Nephron (organoid): ENCODE data around the gene CERCAM.

Experiments used
- H3K27ac Mint-ChIP-seq, 3 experiments: 2 replicates each; pipeline ENCODE4 v1.8.0; 2020; ENCODE audit warnings: mixed read lengths in 3 of 3, mild to moderate bottlenecking in 2 of 3, moderate library complexity in 1 of 3
- H3K27me3 Mint-ChIP-seq: 2 replicates; pipeline ENCODE4 v1.8.0; 2021; ENCODE audit warnings: low read depth, mild to moderate bottlenecking, moderate library complexity, mixed read lengths
- H3K36me3 Mint-ChIP-seq: 2 replicates; pipeline ENCODE4 v1.8.0; 2020; ENCODE audit warnings: low read depth, mixed read lengths
- H3K4me1 Mint-ChIP-seq: 2 replicates; pipeline ENCODE4 v1.8.0; 2020; ENCODE audit warnings: mixed read lengths
- H3K4me3 Mint-ChIP-seq, 3 experiments: 2 replicates each; pipeline ENCODE4 v1.8.0; 2020; ENCODE audit warnings: mild to moderate bottlenecking in 3 of 3, mixed read lengths in 3 of 3, moderate library complexity in 2 of 3
- H3K9me3 Mint-ChIP-seq: 2 replicates; pipeline ENCODE4 v1.8.0; 2020; ENCODE audit warnings: mixed read lengths
- CTCF ChIP-seq, 3 experiments: fragments of 200-600 bp; sonication (generic); IDR thresholded peaks; one replicate each; pipeline ENCODE4 v1.5.0; 2021; ENCODE audit warnings: antibody characterized with exemption in 3 of 3; ENCODE audit not compliant: unreplicated experiment in 3 of 3

Gene CERCAM

DNA sequence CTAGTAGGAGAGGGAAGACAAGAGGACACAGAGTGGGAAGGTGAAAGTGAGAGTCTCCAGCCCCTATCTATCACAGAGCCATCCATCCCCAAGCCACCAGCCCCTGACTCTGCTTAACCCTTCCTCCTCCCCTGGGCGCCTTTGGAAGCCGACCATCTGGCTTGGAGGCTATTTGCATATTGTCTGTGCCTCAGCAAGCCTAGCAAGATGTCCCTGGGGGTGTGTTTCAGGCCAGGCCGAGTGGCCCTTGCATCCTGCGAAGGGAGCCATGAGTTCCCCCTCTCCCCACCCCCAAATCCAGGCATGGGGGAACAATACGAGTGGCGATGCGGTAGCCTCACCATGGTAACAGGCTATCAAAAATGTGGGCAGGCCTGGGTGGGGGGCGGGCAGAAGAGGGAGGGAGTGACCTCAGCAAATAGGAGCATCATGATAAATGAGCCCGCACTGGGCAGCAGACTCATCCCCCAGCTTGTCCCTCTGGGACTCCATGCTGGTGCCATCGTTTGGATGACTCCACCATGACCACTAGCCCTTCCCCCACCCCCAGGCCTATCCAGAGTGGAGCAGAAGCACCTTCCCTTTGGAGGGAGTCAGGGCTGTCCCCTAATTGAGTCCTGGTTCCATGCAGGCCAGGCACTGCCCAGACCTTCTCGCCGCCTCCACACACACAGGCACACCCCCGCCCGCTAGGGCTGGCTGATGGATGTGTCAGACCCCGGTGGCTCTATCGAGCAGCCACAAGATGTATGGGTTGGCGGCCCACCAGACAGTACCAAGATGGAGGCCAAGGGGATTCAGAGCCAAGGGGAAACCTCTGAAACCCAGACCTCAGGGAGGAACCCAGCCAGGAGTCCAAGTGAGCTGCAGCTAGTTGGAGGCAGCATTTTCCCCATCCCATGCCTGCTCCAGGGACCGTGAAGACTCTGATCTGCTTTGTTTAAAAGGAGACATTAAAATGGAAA lies 34.9 kb upstream of the CERCAM start:
- no peak for TF ChIP-seq CTCF (IDR thresholded peaks at IDR 0.05; ENCODE audit: unreplicated experiment in 3 of 3)
- H3K4me1 Mint-ChIP-seq, result peaks cover 21% of the 10 kb centered on the region
- H3K4me3 Mint-ChIP-seq, result no peak overlapping the region
- H3K36me3 Mint-ChIP-seq, result peaks cover 22% of the 10 kb centered on the region
- no peaks in the 10 kb centered on the region for H3K9me3 Mint-ChIP-seq
- H3K27ac Mint-ChIP-seq, result peak overlapping the region in 1 of 3 experiments; percentile 19
- peaks cover 24% of the 10 kb centered on the region for H3K27me3 Mint-ChIP-seq

DNA sequence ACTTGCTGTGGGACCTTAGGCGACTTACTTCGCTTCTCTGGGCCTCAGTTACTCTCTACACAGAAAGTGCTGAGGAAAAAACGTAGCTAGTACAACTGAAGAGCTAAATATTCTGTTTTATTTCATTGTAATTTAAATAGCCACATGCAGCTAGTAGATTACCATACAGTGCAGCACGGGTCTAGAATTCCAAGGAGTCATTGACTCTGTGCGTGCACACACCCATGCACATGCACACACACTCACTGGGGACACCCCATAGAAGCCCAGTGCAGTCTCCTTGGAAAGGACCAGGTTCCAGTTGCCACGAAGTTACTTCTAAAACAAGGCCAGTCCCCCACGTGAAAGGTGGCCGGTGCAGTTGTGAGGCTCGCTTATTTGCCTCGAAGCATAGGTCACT lies 32.5 kb upstream of the CERCAM start:
- peaks cover 9% of the 10 kb centered on the region for H3K4me1 Mint-ChIP-seq
- TF ChIP-seq CTCF (IDR thresholded peaks at IDR 0.05; ENCODE audit: unreplicated experiment in 3 of 3), result no peak
- H3K9me3 Mint-ChIP-seq, result no peaks in the 10 kb centered on the region
- H3K36me3 Mint-ChIP-seq, result peaks cover 28% of the 10 kb centered on the region
- H3K27ac Mint-ChIP-seq, result no peak overlapping the region
- H3K4me3 Mint-ChIP-seq, result no peak overlapping the region
- peaks cover 45% of the 10 kb centered on the region for H3K27me3 Mint-ChIP-seq

DNA sequence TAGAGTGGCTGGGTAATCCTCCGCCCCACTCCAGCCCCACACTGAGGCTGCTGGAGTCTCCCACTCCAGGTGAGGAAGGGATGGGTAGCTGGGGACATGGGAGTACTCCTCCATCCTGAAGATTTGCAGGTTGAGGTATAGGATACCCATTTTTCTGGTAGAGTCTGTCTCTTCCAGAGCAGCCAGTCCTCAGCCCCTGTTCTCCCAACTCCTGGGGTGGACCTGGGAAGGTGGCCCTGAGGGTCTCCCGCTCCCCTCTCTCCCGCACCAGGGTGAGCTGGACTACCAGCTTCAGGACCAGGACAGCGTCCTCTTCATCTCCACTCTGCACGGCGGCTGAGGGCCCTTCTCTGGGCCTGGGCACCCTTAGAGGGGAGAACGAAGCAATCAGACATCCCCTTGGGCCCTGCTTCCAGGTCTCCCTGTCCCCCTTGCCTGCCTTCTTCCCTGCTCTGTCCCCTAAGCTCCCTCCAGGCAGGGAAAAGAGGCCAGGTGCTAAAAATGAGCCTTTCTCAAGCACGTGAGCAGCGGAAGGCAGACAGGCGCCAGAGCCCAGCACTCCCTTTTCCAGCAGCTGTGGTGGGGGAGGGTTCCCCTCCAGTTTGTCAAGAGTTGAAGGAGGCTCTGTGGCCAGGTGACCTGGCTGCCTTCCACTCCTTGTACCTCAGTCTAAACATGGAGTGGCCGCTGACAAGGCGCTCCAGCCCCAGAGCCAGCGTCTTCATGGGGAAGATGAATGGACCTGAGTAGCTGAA lies 31.1 kb upstream of the CERCAM start:
- no peak overlapping the region for H3K4me3 Mint-ChIP-seq
- peaks cover 28% of the 10 kb centered on the region for H3K36me3 Mint-ChIP-seq
- H3K27me3 Mint-ChIP-seq, result peaks cover 59% of the 10 kb centered on the region
- no peak for TF ChIP-seq CTCF (IDR thresholded peaks at IDR 0.05; ENCODE audit: unreplicated experiment in 3 of 3)
- peaks cover 10% of the 10 kb centered on the region for H3K4me1 Mint-ChIP-seq
- H3K9me3 Mint-ChIP-seq, result no peaks in the 10 kb centered on the region
- H3K27ac Mint-ChIP-seq, result no peak overlapping the region

- Mint-ChIP-seq H3K4me3 (no peak overlapping the region), H3K27ac (no peak overlapping the region), H3K9me3 (no peaks in the 10 kb centered on the region), H3K4me1 (peaks cover 10% of the 10 kb centered on the region), H3K27me3 (peaks cover 62% of the 10 kb centered on the region), H3K36me3 (peaks cover 21% of the 10 kb centered on the region)
- no peak for TF ChIP-seq CTCF (IDR thresholded peaks at IDR 0.05; ENCODE audit: unreplicated experiment in 3 of 3)
These were observed 30.4 kb upstream of the CERCAM start for GRCh38 chr9:128390150-128390812.

DNA sequence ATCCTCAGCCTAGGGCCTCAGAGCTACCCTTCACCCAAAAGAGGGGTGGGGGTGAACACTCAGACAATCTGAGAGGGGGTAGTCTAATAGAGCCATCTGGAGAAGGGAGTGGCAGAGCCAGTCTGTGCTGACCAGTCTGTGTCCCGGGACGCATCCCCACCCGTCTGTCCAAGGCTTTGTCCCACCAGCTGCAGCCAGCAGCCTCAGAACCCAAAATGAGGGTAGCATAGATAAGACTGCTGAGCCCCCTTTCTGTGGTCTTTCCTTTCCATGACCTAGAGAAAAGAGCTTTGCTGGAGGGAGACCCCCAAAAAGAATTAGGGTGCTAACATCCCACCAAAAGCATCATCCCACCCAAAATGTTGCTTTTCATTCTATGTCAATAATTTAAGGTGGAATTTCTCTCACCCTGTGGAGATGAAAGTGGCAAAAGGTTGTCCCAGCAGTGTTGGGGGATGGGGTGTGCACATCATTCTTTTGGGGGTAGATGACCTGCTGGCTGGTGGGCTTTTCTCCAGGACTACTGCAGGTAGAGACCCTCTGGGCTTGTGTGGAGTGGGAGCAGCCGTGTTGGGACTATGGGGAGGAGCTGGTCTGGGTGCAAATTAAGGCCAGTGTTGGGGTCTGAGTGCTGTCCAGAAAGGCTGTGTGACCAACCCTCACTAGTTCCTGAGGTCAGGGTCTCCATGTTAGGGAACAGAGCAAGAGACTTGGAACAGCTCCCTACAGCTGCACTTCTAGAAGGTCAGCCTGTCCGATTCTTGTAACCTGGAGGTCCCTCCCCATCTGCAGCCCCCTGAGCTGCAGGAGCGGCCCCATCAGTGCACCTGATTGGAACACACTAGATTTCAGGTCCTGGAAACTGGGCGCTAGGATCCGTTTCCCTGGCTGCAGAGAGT lies 29.6 kb upstream of the CERCAM start:
- H3K4me3 Mint-ChIP-seq, result peak overlapping the region in 1 of 3 experiments; percentile 35
- H3K9me3 Mint-ChIP-seq, result no peaks in the 10 kb centered on the region
- H3K4me1 Mint-ChIP-seq, result peaks cover 10% of the 10 kb centered on the region
- H3K27me3 Mint-ChIP-seq, result peaks cover 68% of the 10 kb centered on the region
- no peak overlapping the region for H3K27ac Mint-ChIP-seq
- peaks cover 20% of the 10 kb centered on the region for H3K36me3 Mint-ChIP-seq
- TF ChIP-seq CTCF (IDR thresholded peaks at IDR 0.05; ENCODE audit: unreplicated experiment in 3 of 3), result no peak
